Activated CD4-positive, alpha-beta T cell treated with anti-CD3 and anti-CD28 coated beads, Interleukin-2, amount 10 ng/mL, durations not matched to agents 24 days and 14 days (primary cell): ENCODE results near the gene MAEL. TPM values are rescaled to one million over a fixed set of nuclear protein-coding genes. Genes with fewer than 3 reads are reported as not detected.
A peak's percentile ranks its signal among the peaks of the same experiment; 100 is the strongest.

Experiments
- DNase-seq: peaks from one replicate; pipeline ENCODE4 v3.0.0; 2022
- H3K27ac Mint-ChIP-seq: one replicate; pipeline ENCODE4 v1.8.0; 2022; ENCODE audit warnings: mild to moderate bottlenecking, mixed read lengths
- H3K27me3 Mint-ChIP-seq: one replicate; pipeline ENCODE4 v1.8.0; 2022; ENCODE audit warnings: mixed read lengths
- H3K36me3 Mint-ChIP-seq: one replicate; pipeline ENCODE4 v1.8.0; 2022; ENCODE audit warnings: low read depth, mild to moderate bottlenecking, mixed read lengths
- H3K4me1 Mint-ChIP-seq: one replicate; pipeline ENCODE4 v1.8.0; 2021; ENCODE audit warnings: mixed read lengths
- H3K4me3 Mint-ChIP-seq: one replicate; pipeline ENCODE4 v1.8.0; 2022; ENCODE audit warnings: mild to moderate bottlenecking, moderate library complexity, mixed read lengths
- H3K9me3 Mint-ChIP-seq: one replicate; pipeline ENCODE4 v1.8.0; 2021; ENCODE audit warnings: mixed read lengths
- intact Hi-C: fragments of 100-400 bp; cut with micrococcal nuclease; formaldehyde crosslinking; loops from one replicate; pipeline ENCODE4 v1.15.1; 2023
- total RNA-seq: library from RNA; stranded (reverse); gene quantifications from 2 replicates; pipeline ENCODE4 v1.2.3, GENCODE V29; 2022

The MAEL gene
- total RNA-seq, 1 donor from 2014 or later = not detected

- Mint-ChIP-seq H3K9me3 (no peaks in the 10 kb centered on the region), H3K27me3 (peaks cover 10% of the 10 kb centered on the region), H3K4me3 (peak overlapping the region; percentile 1)
Observed at GRCh38 chr1:166969074-166969677, 19.9 kb upstream of the MAEL start.

GRCh38 chr1:166971252-166971651 is 17.8 kb upstream of the MAEL start:
- Mint-ChIP-seq H3K27ac (peak overlapping the region; percentile 34), H3K36me3 (no peaks in the 10 kb centered on the region), H3K4me1 (peaks cover 55% of the 10 kb centered on the region), H3K27me3 (peaks cover 17% of the 10 kb centered on the region), H3K9me3 (no peaks in the 10 kb centered on the region), H3K4me3 (no peak overlapping the region)
- intact Hi-C loops = loop anchor here (5.0 to 10.0 kb wide), 3 partner anchors 86 to 806 kb away; partner anchors contain the start of genes FAM78B and POU2F1
- DNase-seq = peak; percentile 70

More at GRCh38 chr1:166969074-166969677, 19.9 kb upstream of the MAEL start:
- DNase-seq = peak; percentile 75
- H3K4me1 Mint-ChIP-seq = peaks cover 45% of the 10 kb centered on the region
- H3K36me3 Mint-ChIP-seq = no peaks in the 10 kb centered on the region
- peak overlapping the region; percentile 9 for H3K27ac Mint-ChIP-seq
- intact Hi-C loops = no loop called here

GRCh38 chr1:166972193-166972592 is 16.9 kb upstream of the MAEL start:
- peak overlapping the region; percentile 0 for H3K4me3 Mint-ChIP-seq

DNA sequence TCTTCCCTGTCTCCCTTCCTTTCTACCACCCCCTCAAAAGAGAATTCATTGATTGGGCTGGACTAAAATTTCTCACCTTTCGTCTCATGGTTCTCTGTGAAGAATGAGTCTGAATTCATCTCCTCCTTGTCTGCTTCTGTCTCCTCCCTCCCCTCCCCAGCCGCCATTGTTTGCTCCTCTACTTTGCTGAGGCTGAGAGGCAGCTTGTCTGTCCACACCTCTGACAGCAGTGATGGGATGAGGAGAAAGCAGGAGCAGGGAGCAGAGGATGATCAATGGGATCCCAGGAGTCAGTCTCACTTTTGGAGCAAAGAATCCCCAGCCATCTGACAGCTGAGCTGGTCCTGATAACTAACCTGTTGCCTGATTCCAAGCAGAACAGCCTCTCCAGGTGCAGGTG is 16.3 kb upstream of the MAEL start:
- no peak overlapping the region for H3K4me3 Mint-ChIP-seq
- H3K4me1 Mint-ChIP-seq = peaks cover 58% of the 10 kb centered on the region
- intact Hi-C loops = loop anchor here (5.0 to 10.0 kb wide), 3 partner anchors 84 to 808 kb away; partner anchors contain the start of genes FAM78B and POU2F1

More at GRCh38 chr1:166972193-166972592, 16.9 kb upstream of the MAEL start:
- Mint-ChIP-seq H3K27me3 (peaks cover 23% of the 10 kb centered on the region), H3K4me1 (peaks cover 58% of the 10 kb centered on the region), H3K27ac (no peak overlapping the region), H3K36me3 (no peaks in the 10 kb centered on the region), H3K9me3 (no peaks in the 10 kb centered on the region)
- DNase-seq = no peak
- intact Hi-C loops = loop anchor here (5.0 to 10.0 kb wide), 3 partner anchors 85 to 807 kb away; partner anchors contain the start of genes FAM78B and POU2F1

DNA sequence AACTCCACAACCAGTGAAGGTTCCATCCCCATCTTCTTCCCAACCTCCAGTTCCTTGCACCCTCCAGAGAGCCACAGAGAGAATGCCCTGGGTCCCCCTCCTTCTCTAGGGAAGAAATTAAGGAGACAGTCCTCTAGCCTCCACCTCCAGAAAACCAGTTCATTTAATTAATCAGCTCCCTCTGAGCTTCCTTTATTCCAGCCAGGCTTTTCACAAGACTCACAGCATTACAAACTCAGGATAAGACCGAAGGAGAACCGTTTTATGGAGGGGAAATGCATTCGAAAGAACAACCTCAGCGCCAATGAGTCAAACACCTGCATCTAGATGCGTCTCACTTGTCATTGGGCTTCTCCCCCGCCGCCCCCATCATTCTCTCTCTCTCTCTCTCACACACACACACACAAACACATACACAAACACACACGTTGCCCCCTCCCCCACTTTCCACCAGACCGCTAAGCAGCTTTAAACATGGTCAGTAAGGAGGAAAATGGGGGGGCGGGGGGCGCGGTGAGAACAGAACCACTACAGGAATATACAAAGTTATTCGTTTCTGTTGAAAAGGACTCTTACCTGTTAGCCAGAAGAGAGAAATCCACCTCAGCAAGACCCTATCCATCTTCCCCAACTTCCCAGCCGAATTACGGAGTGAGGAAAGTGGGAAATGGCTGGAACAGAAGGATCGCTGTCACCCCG is 14.3 kb upstream of the MAEL start:
- Mint-ChIP-seq H3K27me3 (peaks cover 32% of the 10 kb centered on the region), H3K36me3 (no peaks in the 10 kb centered on the region), H3K4me3 (peak overlapping the region; percentile 96), H3K4me1 (peaks cover 51% of the 10 kb centered on the region), H3K27ac (peak overlapping the region; percentile 96), H3K9me3 (no peaks in the 10 kb centered on the region)
- intact Hi-C loops = loop anchor here (1.0 to 10.0 kb wide), 5 partner anchors 22 to 810 kb away; partner anchors contain the start of genes FAM78B and POU2F1
- peak; percentile 72 for DNase-seq

More for the DNA sequence above, 16.3 kb upstream of the MAEL start:
- Mint-ChIP-seq H3K36me3 (no peaks in the 10 kb centered on the region), H3K27ac (no peak overlapping the region), H3K27me3 (peaks cover 25% of the 10 kb centered on the region), H3K9me3 (no peaks in the 10 kb centered on the region)
- DNase-seq = no peak

DNA sequence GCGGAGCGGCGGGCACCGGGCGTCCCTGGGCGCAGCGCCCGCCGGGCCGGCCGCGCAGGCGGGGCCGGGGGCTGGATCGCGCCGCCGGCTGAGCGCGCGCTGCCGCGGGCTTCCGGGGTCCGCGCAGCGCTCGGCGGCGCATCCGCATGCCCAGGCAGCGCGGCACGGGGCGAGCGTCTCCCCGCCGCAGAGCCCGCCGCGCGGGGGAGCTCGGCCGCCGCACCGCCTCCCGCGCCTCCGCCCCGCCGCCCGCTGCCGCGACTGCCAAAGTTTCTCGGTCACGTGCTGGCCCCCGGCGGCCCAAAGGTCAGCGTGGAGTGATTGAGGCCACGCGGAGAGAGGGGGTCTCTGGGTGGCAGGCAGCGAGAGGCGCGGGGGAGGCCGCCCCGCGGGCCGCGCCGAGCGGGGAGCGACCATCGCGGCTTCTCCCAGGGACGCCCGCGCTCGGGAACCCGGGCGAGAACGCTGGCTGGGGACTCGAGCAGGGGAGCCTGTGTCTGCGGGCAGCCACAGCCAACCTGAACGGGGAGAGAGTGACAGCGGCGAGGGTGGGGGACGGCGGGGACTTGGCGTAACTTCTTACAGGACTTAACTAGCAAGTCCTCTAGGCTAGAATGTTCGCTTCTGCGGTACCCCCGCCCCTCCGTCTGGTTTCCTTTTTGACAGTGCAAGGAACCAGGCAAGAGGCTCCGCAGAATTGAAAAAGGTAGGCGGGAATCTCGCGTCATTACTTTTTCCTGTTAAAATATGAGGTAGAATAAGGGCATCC is 13.5 kb upstream of the MAEL start, which contains the start of gene ILDR2:
Gene ILDR2, minus strand, starts transcription at position 180 of the 769 bp plus-strand sequence. CDS start 272 bp downstream, outside the sequence.
- intact Hi-C loops = loop anchor here (2.0 to 10.0 kb wide), 2 partner anchors 65 to 811 kb away; partner anchors contain the start of gene FAM78B
- H3K4me1 Mint-ChIP-seq = peaks cover 47% of the 10 kb centered on the region
- peaks cover 32% of the 10 kb centered on the region for H3K27me3 Mint-ChIP-seq

GRCh38 chr1:166977951-166978350 is 11.1 kb upstream of the MAEL start:
- Mint-ChIP-seq H3K27me3 (peaks cover 30% of the 10 kb centered on the region), H3K36me3 (no peaks in the 10 kb centered on the region), H3K9me3 (no peaks in the 10 kb centered on the region), H3K27ac (no peak overlapping the region), H3K4me3 (no peak overlapping the region), H3K4me1 (peaks cover 26% of the 10 kb centered on the region)
- no peak for DNase-seq
- intact Hi-C loops = loop anchor here (10.0 kb wide), 1 partner anchor 813 kb away; the partner anchor contains the start of gene FAM78B

More for the DNA sequence above, 13.5 kb upstream of the MAEL start, which contains the start of gene ILDR2:
- Mint-ChIP-seq H3K9me3 (no peaks in the 10 kb centered on the region), H3K27ac (peak within 1 kb of the TSS; percentile 96), H3K4me3 (peak within 1 kb of the TSS; percentile 96), H3K36me3 (no peaks in the 10 kb centered on the region)
- peak; percentile 87 for DNase-seq

DNA sequence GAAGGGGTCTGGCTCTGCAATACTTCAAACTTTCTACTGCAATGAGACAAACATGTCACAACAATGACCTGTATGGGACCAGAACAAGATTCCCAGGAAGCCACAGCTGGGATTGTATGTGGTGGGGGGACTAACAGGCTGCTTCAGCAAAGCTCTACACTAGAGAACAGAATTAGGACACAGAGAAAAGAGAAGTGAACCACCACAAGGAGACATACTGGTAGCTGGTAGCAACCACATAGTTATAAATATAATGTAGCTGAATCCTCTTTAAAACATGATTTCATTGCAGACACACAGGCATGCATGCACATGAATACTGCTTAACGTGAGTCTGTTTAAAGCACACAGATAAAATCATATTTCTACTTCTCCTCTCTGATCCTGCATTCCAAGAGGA is 10.3 kb upstream of the MAEL start:
- intact Hi-C loops = loop anchor here (10.0 kb wide), 1 partner anchor 814 kb away; the partner anchor contains the start of gene FAM78B
- Mint-ChIP-seq H3K4me3 (no peak overlapping the region), H3K36me3 (no peaks in the 10 kb centered on the region), H3K4me1 (peaks cover 20% of the 10 kb centered on the region), H3K9me3 (no peaks in the 10 kb centered on the region), H3K27ac (no peak overlapping the region), H3K27me3 (peaks cover 30% of the 10 kb centered on the region)
- no peak for DNase-seq

DNA sequence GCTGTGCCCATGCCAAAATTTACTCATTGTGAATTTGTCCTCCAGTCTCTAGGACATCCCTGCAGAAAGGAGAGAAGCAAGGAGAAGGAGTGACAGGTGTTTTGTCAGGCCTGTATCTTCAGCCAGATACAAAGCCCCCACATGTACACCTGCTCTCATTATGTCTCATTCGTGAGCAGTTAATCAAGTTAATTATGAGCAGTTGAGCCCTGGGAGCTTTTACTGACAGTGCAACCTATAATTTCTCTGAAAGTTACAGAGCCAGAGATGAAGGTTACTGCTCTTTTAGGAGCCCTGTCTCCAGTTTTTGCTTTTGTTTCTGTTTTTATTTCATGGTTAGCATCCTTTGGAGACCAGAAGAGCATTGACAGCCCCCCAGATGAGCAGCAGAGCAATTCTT is 8.7 kb upstream of the MAEL start:
- intact Hi-C loops = no loop called here
- peaks cover 8% of the 10 kb centered on the region for H3K4me1 Mint-ChIP-seq
- no peaks in the 10 kb centered on the region for H3K36me3 Mint-ChIP-seq
- H3K27me3 Mint-ChIP-seq = peaks cover 33% of the 10 kb centered on the region
- H3K27ac Mint-ChIP-seq = no peak overlapping the region
- no peaks in the 10 kb centered on the region for H3K9me3 Mint-ChIP-seq
- DNase-seq = no peak
- H3K4me3 Mint-ChIP-seq = no peak overlapping the region

DNA sequence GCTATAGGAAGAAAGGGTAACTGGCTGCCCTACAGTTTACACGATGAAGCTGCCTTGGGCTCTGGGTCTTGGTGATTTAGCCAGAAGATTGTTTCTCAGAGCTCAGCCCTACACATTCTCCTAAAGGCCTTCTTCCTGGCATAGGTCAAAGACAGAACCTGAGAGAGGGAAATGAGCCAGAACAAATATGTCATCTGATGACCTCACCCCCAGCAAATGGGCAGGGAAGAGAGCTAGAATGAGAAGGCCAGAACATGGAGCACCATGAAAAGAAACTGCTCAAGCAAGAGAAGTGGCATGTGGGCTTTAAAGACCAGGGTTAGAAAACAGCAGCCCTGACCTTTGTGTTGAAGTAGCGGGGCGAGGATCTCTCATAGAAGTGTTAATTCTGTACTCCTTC is 8.3 kb upstream of the MAEL start:
- Mint-ChIP-seq H3K27ac (no peak overlapping the region), H3K4me1 (peaks cover 8% of the 10 kb centered on the region), H3K9me3 (no peaks in the 10 kb centered on the region), H3K27me3 (peaks cover 37% of the 10 kb centered on the region), H3K36me3 (no peaks in the 10 kb centered on the region), H3K4me3 (no peak overlapping the region)
- intact Hi-C loops = no loop called here
- no peak for DNase-seq

DNA sequence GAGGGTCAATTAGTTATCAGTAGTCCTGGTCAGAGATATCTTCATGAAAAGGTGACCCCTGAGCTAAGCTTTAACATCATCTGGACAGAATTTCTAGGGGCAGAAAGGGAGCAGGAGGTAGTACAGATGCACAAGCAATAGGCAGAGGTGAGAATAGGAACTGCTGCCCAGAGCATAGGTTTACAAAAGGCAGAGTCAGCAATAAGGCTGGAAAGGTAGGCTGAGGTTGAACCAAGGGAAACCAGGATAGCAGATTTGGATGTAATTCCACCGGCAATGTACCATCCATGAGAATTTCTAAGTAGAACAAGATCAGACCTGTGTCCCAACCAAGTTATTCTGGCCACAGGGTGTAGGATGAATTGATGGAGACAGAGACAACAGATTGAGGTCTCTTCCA is 7.5 kb upstream of the MAEL start:
- Mint-ChIP-seq H3K27ac (no peak overlapping the region), H3K4me1 (peaks cover under 1% of the 10 kb centered on the region), H3K27me3 (peaks cover 40% of the 10 kb centered on the region), H3K9me3 (no peaks in the 10 kb centered on the region), H3K36me3 (no peaks in the 10 kb centered on the region), H3K4me3 (no peak overlapping the region)
- DNase-seq = no peak
- intact Hi-C loops = no loop called here

DNA sequence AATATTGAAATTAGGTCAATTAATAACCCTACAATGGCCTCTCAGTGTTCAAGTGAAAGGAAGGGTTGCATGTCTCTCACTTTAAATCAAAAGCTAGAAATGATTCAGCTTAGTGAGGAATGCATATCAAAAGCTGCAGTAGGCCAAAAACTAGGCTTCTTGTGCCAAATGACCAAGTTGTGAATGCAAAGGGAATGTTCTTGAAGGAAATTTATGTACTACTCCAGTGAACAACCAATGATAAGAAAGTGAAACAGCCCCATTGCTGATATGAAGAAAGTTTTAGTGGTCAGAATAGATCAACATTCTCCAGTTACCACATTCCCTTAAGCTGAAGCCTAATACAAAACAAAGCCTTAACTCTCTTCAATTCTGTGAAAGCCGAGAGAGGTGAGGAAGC is 10.0 kb downstream of the MAEL start:
- Mint-ChIP-seq H3K4me1 (peaks cover 10% of the 10 kb centered on the region), H3K9me3 (peaks cover 11% of the 10 kb centered on the region), H3K36me3 (no peaks in the 10 kb centered on the region), H3K4me3 (no peak overlapping the region), H3K27ac (peak overlapping the region; percentile 15), H3K27me3 (peaks cover 16% of the 10 kb centered on the region)
- no peak for DNase-seq
- intact Hi-C loops = loop anchor here (10.0 kb wide), 1 partner anchor 46 kb away; no protein-coding TSS in a partner anchor

- Mint-ChIP-seq H3K36me3 (no peaks in the 10 kb centered on the region), H3K27me3 (peaks cover 18% of the 10 kb centered on the region), H3K9me3 (peaks cover 11% of the 10 kb centered on the region), H3K27ac (peak overlapping the region; percentile 15), H3K4me3 (no peak overlapping the region), H3K4me1 (peaks cover 10% of the 10 kb centered on the region)
- peak; percentile 59 for DNase-seq
- intact Hi-C loops = loop anchor here (10.0 kb wide), 1 partner anchor 45 kb away; no protein-coding TSS in a partner anchor
Observed at GRCh38 chr1:166999500-167000055, 10.5 kb downstream of the MAEL start.
